Fibroblast of mammary gland (primary cell): ENCODE measurements around the gene EYA2.

Experiments used
- DNase-seq: peaks from one replicate; pipeline ENCODE4 v3.0.0-alpha.2; 2010; ENCODE audit warnings: low read depth
- H3K4me3 ChIP-seq: 2 replicates; pipeline ENCODE4 v1.5.1; 2011; ENCODE audit warnings: low read depth, mild to moderate bottlenecking, low read length, moderate library complexity; ENCODE audit not compliant: control insufficient read depth
- CTCF ChIP-seq: conservative IDR thresholded peaks from 2 replicates; pipeline ENCODE4 v1.5.1; 2011; ENCODE audit warnings: low read depth, low read length, inconsistent platforms; ENCODE audit not compliant: control insufficient read depth, insufficient read depth

Gene EYA2

GRCh38 chr20:47236639-47236900 lies 341.9 kb downstream of the EYA2 start:
- no peak for DNase-seq
- TF ChIP-seq CTCF = no peak
- no peak overlapping the region for H3K4me3 ChIP-seq

GRCh38 chr20:47237715-47238114 lies 343.1 kb downstream of the EYA2 start:
- no peak for TF ChIP-seq CTCF
- peak; percentile 46 for DNase-seq

More at GRCh38 chr20:47237715-47238114, 343.1 kb downstream of the EYA2 start:
- H3K4me3 ChIP-seq = no peak overlapping the region
